ENCODE measurements around the gene MFNG.

The MFNG gene

GRCh38 chr22:37420686-37421467 lies 65.3 kb downstream of the MFNG start:
- no peak for DNase-seq

GRCh38 chr22:37419969-37420685 lies 66.1 kb downstream of the MFNG start:
- no peak for DNase-seq

GRCh38 chr22:37419370-37419968 lies 66.7 kb downstream of the MFNG start:
- DNase-seq = no peak

All from NCI-H510A treated with DMSO at 0.1 percent for 48 hours (cell line).